ENCODE data around the gene NGEF.

- TF ChIP-seq ZBTB7A (IDR thresholded peaks at IDR 0.05; ENCODE audit: low read depth) = no peak
- TF ChIP-seq CREB1 (IDR thresholded peaks at IDR 0.05; ENCODE audit: low read depth) = no peak
- TF ChIP-seq REST (IDR thresholded peaks at IDR 0.05; ENCODE audit: low read depth) = no peak
- no peak for TF ChIP-seq MAX (IDR thresholded peaks at IDR 0.05)
- TF ChIP-seq, protein P1, sequence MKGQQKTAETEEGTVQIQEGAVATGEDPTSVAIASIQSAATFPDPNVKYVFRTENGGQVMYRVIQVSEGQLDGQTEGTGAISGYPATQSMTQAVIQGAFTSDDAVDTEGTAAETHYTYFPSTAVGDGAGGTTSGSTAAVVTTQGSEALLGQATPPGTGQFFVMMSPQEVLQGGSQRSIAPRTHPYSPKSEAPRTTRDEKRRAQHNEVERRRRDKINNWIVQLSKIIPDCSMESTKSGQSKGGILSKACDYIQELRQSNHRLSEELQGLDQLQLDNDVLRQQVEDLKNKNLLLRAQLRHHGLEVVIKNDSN (IDR thresholded peaks at IDR 0.05) = no peak
- no peak for TF ChIP-seq NFIC (IDR thresholded peaks at IDR 0.05)
- TF ChIP-seq TEAD4 (IDR thresholded peaks at IDR 0.05) = no peak
- no peak for TF ChIP-seq TCF12 (IDR thresholded peaks at IDR 0.05; ENCODE audit: low read depth)
- TF ChIP-seq EGR1 (IDR thresholded peaks at IDR 0.05) = no peak
- TF ChIP-seq FOXM1 (IDR thresholded peaks at IDR 0.05; ENCODE audit: borderline replicate concordance, low read depth) = no peak
- no peak for TF ChIP-seq CEBPB (IDR thresholded peaks at IDR 0.05)
- no peak for TF ChIP-seq YY1 (IDR thresholded peaks at IDR 0.05; ENCODE audit: low read depth)
- TF ChIP-seq EP300 (IDR thresholded peaks at IDR 0.05; ENCODE audit: borderline replicate concordance) = no peak
Observed at GRCh38 chr2:233039846-233040530, 26.9 kb upstream of the NGEF start.
